Renal pelvis (tissue), 12 donors: Measurements from ENCODE around the gene AZIN2. TPM values are rescaled to one million over a fixed set of nuclear protein-coding genes. Genes with fewer than 3 reads are reported as not detected.
"Not testable (repeated sequence)": the region's sequence is repeated elsewhere in the genome, so short reads cannot be mapped to it uniquely, and the experiment has no call there.

Source experiments
- DNase-seq: peaks from one replicate; pipeline ENCODE4 v3.0.0-alpha.2; 2013
- long read RNA-seq, 16 experiments: transcript quantifications; one replicate each; lab custom pipeline, GENCODE V29; 2026
- polyA plus RNA-seq, 3 donors: library from polyadenylated mRNA; unstranded; fragments of 120-200 nt; gene quantifications; one replicate each; pipeline ENCODE4 v1.2.1, GENCODE V29; 2013; ENCODE audit not compliant: insufficient read length in 3 of 3

Gene AZIN2
- polyA plus RNA-seq: 10 to 100 TPM in 1 of 3 donors, 1 to 10 TPM in 2; 7.3 to 10.8 (median 9.9) TPM
- long read RNA-seq, donor 1, partial matches to known transcripts: 0 of 1 reads
- long read RNA-seq, donor 1, other reads (novel, unspliced or antisense): 0 of 1 reads
- long read RNA-seq, donor 2, partial matches to known transcripts: 0 of 1 reads
- long read RNA-seq, donor 2, other reads (novel, unspliced or antisense): 0 of 1 reads
- long read RNA-seq, donor 3, partial matches to known transcripts: 0 of 1 reads
- long read RNA-seq, donor 3, other reads (novel, unspliced or antisense): 0 of 1 reads
- long read RNA-seq, donor 4: 0 reads
- long read RNA-seq, donor 5: 0 reads
- long read RNA-seq, donor 6: 0 reads
- long read RNA-seq, donor 7, partial matches to known transcripts: 0 of 1 reads
- long read RNA-seq, donor 7, other reads (novel, unspliced or antisense): 0 of 1 reads
- long read RNA-seq, donor 8, partial matches to known transcripts: 0 of 2 reads
- long read RNA-seq, donor 8, other reads (novel, unspliced or antisense): 0 of 2 reads
- long read RNA-seq, donor 9: 0 reads
- long read RNA-seq, donor 10: 0 reads
- long read RNA-seq, donor 11: 0 reads
- long read RNA-seq, donor 12, partial matches to known transcripts: 0 of 2 reads
- long read RNA-seq, donor 12, other reads (novel, unspliced or antisense): 0 of 2 reads
- long read RNA-seq, donor 13: 0 reads
- long read RNA-seq, donor 14: 0 reads
- long read RNA-seq, donor 15: 0 reads
- long read RNA-seq, donor 16, partial matches to known transcripts: 0 of 1 reads
- long read RNA-seq, donor 16, other reads (novel, unspliced or antisense): 0 of 1 reads

GRCh38 chr1:33080885-33081553, at the start of gene AZIN2:
TSS of gene AZIN2 (plus strand) at chr1:33081153. CDS start at chr1:33082250, 1,097 bp downstream.
- peak; percentile 95 for DNase-seq

DNA sequence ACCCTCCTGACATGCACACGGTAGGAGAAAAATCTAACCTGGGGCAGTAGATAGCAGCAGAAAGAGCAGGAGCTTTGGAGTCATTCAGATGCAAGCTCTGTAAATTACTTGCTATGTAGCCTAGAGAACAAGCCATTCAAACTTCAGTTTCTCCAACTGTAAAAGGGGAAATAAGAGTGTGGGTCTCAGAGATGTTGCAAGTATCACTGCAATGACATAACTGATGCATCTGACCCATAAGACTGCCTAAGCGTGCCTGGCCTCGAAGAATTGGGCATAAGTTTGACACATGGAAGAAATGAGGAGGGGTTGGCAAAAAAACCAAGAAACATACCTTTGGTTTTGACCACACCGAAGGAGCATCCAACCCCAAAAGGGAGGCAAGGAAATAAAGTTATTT, 49.4 kb upstream of the AZIN2 start:
- DNase-seq: no peak

DNA sequence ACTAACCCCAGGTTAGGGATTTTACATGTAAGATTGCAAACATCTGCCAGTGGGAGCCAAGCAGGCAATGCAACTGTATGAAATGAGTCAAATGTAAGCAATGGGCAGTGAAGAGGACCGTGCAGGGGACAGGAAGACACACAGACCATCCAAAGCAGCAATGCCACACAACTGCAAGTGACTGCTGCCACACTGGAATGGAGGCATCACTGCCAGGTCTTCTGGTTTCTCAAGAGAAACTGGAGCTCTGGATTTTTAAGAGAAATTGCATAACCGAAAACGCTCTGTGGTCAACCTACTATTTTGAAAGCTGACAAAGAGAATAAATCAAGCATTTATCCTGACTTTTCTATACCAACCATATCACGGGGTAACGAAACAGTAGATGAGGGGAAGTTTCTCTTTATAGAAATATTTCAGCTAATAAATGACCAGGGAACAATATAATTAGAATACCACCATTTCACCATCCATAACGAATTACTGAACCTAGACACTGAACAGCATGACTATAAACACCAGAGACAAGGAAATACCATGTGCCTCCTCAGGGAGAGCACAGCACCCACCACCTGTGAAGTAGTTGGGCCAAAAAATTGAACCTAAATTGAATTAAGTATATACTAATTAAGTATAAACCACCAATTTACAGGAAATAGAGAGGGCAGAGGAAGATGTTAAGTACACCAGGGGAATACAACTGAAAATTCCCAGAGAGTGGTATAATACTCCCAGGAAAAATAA, 48.7 kb upstream of the AZIN2 start:
- DNase-seq: no peak

DNA sequence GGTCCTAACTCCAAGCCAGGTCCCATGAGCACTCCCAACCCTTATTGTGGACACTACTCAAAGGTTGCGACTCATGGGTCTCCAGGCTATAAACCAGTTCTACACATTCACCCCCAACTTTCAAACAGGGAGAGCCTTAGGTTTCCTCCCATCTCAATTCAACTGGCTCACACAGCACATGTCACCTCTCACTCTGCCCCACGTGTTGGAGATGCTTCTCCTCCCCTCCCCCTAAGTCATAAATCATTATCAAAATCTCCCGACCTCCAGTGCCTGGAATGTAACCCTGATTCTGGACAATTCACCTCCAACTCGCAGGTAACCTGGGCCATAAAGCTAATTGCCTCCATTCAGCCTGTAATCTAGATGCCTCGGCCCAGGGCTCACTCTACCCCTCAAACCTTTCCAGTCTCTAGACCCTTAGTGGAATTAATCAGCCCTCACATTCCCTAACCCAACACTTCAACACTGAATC, 44.9 kb upstream of the AZIN2 start:
- no peak for DNase-seq

DNA sequence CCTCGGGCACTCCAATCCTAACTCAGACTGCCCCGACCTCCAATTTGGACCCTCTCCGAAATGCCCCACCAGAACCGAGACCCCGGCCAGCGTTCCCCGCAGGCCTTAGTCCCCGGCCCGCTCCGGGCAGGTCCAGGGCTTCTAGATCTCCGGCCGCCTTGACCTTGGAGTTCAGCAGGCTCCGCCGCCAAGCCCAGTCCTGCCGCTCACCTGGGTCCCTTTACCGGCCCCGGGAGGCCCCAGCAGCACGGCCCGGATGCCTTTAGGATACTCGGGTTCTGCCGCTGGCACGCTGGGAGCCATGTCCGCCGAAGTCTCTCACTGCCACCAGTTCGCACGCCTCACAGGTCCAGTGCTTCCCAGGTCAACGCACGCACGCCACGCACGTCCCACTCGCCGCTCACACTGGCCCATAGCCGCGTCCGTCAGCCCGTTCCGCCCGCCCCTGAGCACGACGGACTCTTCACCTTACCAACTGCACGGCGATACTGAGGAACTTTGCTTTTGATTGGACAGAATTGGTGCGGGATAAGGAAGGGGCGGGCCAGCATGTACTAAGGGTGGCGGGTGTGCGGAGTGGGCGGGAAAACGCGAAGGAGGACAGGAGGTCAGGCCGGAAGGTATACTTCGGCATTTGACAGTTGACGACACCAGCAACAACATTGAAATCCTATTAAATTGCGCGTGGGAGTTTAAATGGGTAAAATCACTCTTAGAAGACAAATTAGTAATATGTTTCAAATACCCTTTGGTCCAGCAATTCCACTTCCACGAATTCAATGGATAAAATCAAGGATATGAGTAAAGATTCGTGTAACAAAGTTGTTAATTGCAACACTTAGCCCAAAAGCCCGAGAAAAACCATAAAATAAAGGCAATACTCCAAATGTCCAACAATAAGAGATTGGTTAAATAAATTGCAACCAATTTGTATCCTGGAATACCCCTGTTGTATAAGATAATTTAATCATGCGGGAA, 44.1 kb upstream of the AZIN2 start, which contains the start of gene AK2:
Gene AK2 (minus strand): TSS at position 358 of the 978 bp plus-strand sequence. CDS start 55 bp downstream, at position 303.
- peak; percentile 95 for DNase-seq

DNA sequence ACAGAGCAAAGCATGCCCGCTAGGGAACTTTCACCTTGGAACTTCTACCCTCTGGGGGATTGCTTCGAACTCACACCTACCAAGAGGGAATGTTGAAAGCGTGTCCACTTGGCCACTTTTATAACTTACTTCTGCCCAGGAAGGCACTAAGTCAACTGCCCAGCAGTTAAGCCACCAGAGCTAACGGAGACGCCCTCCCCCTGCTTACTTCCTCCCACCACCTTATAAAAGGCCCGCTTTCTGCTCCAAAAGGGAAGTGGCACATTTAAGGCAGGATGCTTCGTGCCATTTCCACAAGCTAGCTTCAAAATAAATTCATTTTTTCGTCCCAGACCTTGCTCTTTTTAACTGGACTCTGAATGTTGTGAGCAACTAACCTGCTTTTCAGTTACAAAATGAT, 41.1 kb upstream of the AZIN2 start:
- DNase-seq: no peak

DNA sequence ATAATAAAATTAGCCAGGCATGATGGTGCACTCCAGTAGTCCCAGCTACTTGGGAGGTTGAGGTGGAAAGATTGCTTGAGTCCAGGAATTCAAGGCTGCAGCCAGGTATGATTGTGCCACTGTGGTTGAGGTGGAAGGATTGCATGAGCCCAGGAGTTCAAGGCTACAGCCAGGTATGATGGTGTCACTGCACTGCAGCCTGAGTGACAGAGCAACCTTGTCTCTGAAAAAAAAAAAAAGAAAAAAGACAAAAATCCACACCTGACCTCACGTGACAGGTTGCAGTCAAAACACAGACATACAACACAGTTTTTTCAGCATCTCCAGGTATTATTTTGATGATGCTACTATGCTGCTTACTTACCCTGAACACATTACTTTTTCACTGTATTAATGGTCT, 39.9 kb upstream of the AZIN2 start:
- DNase-seq: no peak

GRCh38 chr1:33042831-33043230, 38.1 kb upstream of the AZIN2 start:
- DNase-seq: no peak

DNA sequence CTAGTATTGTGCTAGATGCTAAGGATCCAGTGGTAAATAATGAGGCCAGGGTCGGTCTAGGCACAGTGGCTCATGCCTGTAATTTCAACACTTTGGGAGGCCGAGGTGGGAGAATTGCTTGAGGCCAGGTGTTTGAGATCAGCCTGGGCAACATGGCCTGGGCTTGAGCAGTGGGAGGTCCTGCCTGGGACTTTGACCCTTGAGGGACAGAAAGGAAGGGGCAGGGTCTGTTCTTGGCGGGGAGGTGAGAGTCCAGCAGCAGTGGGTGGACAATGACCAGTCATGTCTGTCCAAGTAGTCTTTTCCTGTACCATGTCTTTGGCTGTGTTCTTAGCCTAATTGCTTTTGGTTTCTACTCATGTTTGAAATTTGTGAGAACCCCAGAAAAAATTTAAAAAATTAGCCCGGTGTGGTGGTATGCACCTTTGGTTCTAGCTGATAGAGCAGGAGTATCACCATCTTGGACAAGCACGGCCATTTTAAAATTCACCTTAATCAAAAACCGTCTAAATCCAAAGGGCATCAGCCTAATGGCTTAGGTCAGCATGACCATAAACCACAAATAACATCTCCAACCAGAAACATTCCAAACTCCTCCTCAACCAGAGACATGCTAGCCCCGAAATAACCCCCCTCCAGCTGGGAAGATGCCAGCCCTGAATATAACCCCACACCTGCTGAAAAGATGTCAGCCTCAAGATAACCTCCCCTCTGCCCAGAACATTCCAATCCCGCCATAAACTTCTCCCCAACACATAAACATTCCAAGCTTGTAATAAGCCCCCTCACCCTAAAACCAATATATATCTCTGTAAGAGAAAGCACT, 37.5 kb upstream of the AZIN2 start:
- DNase-seq: no peak

GRCh38 chr1:33045246-33045645, 35.7 kb upstream of the AZIN2 start:
- no peak for DNase-seq

- no peak for DNase-seq
These were observed 35.1 kb upstream of the AZIN2 start for GRCh38 chr1:33045814-33046213.

GRCh38 chr1:33046234-33046633, 34.7 kb upstream of the AZIN2 start:
- not testable (repeated sequence) for DNase-seq

DNA sequence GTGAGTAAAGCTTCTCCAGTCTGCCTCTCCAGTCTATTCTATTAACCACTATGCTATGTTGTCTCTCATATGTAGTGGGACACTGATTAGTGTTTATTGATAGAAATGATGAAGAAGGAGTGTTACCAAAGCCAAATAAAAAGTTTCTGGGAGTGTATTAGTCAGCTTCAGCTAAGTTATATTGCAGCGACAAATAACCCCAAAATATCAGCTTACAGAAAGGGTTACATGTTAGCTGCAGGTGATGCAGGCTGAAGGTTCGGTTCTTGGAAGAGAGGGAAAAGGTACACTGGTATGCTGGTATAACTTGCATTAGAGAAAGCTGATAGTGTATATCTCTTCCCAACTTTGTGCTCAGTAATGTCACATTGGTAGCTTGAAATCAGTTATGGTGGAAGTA, 33.7 kb upstream of the AZIN2 start:
- no peak for DNase-seq

DNA sequence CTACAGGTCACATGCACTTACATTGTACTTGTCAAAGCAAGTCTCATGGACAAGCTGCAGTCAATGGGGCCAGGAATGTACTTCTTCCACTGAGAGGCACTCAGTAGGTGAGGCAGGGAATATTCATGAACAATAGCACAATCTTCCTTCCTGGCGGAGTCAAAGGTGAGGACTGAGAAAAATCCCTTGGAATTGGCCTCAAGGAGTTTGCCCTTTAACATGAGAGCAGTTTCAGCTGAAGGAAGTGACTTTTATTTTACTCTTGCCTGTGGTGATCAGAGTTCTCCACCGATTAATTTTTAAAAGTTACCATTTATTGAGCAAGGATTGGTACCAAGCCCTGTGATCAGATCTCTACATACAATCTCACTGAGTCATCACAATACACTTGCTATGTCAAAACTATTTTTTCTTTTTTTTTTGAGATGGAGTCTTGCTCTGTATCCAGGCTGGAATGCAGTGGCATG, 33.1 kb upstream of the AZIN2 start:
- no peak for DNase-seq

DNA sequence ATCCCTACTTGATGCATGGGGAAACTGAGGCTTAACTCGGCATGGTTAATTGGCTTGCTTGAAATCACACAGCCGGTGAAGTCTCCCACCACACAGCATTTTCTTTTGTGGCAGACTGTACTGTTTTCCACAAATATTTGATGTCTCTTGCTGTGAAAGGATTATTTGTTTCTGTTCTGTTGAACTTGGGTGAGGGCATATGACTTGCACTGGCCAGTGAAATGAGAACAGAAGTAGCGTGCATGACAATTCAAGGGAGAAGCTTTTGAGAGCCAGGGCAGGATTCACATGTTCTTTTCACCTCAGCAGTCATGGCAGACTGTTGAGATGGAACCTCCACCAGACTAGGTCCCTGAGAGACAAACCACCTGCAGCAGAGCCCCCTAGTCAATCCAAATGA, 32.5 kb upstream of the AZIN2 start:
- no peak for DNase-seq

GRCh38 chr1:33049371-33049770, 31.6 kb upstream of the AZIN2 start:
- DNase-seq: no peak

- no peak for DNase-seq
These were observed 30.5 kb upstream of the AZIN2 start for GRCh38 chr1:33050221-33051076.
